Measurements from ENCODE around the gene JAKMIP2. TPM values are rescaled to one million over a fixed set of nuclear protein-coding genes. Genes with fewer than 3 reads are reported as not detected.

The JAKMIP2 gene
- total RNA-seq, 1 experiment from 2014 or later: 10.9 TPM

DNA sequence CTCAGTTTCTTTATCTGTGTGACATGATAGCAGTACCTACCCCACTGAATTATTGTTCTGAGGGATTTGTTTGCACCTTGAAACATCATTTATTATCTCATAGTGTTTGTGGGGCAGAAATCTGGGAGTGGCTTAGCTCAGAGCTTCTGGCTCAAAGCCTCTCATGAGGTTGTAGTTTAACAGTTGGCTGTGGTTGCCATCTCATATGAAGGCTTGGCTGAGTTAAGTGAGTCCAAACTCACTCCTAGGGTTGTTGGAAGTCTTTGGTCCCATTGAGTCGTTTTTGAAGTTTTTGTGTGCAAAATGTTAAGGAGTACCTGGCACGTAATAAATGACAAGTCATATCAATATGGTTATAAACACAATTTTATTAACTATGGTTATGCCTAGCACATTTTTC is 3.6 kb upstream of the JAKMIP2 start:
- H3K9me3 Mint-ChIP-seq: no peaks in the 10 kb centered on the region

More for the DNA sequence above, 3.6 kb upstream of the JAKMIP2 start:
- ChIA-PET CTCF (interaction anchor here (0.6 to 1.3 kb wide), 2 partner anchors 96 to 148 kb away, joined by 3 read pairs; no protein-coding TSS in a partner anchor), POLR2A (no interaction called here)
- H3K27ac Mint-ChIP-seq: no peak overlapping the region
- DNase-seq (ENCODE audit: low spot score) (no peak), ATAC-seq (no peak)
- H3K27me3 Mint-ChIP-seq (ENCODE audit: low read depth): no peaks in the 10 kb centered on the region
- H3K4me3 Mint-ChIP-seq: no peak overlapping the region
- TF ChIP-seq SMAD4 (CRISPR knock-in tag; IDR thresholded peaks at IDR 0.05): no peak
- TF ChIP-seq ESRRA (CRISPR knock-in tag; IDR thresholded peaks at IDR 0.05; ENCODE audit: borderline replicate concordance): no peak
- no peak for TF ChIP-seq SP1 (CRISPR knock-in tag; conservative IDR thresholded peaks at IDR 0.05)
- no peak for TF ChIP-seq FOXK1 (CRISPR knock-in tag; IDR thresholded peaks at IDR 0.05)
- TF ChIP-seq, protein P1, sequence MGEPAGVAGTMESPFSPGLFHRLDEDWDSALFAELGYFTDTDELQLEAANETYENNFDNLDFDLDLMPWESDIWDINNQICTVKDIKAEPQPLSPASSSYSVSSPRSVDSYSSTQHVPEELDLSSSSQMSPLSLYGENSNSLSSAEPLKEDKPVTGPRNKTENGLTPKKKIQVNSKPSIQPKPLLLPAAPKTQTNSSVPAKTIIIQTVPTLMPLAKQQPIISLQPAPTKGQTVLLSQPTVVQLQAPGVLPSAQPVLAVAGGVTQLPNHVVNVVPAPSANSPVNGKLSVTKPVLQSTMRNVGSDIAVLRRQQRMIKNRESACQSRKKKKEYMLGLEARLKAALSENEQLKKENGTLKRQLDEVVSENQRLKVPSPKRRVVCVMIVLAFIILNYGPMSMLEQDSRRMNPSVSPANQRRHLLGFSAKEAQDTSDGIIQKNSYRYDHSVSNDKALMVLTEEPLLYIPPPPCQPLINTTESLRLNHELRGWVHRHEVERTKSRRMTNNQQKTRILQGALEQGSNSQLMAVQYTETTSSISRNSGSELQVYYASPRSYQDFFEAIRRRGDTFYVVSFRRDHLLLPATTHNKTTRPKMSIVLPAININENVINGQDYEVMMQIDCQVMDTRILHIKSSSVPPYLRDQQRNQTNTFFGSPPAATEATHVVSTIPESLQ (CRISPR knock-in tag; IDR thresholded peaks at IDR 0.05): no peak
- TF ChIP-seq, protein P2, sequence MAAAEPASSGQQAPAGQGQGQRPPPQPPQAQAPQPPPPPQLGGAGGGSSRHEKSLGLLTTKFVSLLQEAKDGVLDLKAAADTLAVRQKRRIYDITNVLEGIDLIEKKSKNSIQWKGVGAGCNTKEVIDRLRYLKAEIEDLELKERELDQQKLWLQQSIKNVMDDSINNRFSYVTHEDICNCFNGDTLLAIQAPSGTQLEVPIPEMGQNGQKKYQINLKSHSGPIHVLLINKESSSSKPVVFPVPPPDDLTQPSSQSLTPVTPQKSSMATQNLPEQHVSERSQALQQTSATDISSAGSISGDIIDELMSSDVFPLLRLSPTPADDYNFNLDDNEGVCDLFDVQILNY (CRISPR knock-in tag; IDR thresholded peaks at IDR 0.05): no peak
- TF ChIP-seq, protein P3, sequence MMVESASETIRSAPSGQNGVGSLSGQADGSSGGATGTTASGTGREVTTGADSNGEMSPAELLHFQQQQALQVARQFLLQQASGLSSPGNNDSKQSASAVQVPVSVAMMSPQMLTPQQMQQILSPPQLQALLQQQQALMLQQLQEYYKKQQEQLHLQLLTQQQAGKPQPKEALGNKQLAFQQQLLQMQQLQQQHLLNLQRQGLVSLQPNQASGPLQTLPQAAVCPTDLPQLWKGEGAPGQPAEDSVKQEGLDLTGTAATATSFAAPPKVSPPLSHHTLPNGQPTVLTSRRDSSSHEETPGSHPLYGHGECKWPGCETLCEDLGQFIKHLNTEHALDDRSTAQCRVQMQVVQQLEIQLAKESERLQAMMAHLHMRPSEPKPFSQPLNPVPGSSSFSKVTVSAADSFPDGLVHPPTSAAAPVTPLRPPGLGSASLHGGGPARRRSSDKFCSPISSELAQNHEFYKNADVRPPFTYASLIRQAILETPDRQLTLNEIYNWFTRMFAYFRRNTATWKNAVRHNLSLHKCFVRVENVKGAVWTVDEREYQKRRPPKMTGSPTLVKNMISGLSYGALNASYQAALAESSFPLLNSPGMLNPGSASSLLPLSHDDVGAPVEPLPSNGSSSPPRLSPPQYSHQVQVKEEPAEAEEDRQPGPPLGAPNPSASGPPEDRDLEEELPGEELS (CRISPR knock-in tag; IDR thresholded peaks at IDR 0.05): no peak
- no peak for TF ChIP-seq CTCF (IDR thresholded peaks at IDR 0.05)
- TF ChIP-seq PRRX2 (CRISPR knock-in tag; IDR thresholded peaks at IDR 0.05): no peak
- TF ChIP-seq IRF2 (CRISPR knock-in tag; IDR thresholded peaks at IDR 0.05; ENCODE audit: borderline replicate concordance, low read depth): no peak
- TF ChIP-seq USF1 (CRISPR knock-in tag; IDR thresholded peaks at IDR 0.05): no peak
- TF ChIP-seq NR3C1 (CRISPR knock-in tag; conservative IDR thresholded peaks at IDR 0.05; ENCODE audit: low read depth): no peak
- TF ChIP-seq, protein P4, sequence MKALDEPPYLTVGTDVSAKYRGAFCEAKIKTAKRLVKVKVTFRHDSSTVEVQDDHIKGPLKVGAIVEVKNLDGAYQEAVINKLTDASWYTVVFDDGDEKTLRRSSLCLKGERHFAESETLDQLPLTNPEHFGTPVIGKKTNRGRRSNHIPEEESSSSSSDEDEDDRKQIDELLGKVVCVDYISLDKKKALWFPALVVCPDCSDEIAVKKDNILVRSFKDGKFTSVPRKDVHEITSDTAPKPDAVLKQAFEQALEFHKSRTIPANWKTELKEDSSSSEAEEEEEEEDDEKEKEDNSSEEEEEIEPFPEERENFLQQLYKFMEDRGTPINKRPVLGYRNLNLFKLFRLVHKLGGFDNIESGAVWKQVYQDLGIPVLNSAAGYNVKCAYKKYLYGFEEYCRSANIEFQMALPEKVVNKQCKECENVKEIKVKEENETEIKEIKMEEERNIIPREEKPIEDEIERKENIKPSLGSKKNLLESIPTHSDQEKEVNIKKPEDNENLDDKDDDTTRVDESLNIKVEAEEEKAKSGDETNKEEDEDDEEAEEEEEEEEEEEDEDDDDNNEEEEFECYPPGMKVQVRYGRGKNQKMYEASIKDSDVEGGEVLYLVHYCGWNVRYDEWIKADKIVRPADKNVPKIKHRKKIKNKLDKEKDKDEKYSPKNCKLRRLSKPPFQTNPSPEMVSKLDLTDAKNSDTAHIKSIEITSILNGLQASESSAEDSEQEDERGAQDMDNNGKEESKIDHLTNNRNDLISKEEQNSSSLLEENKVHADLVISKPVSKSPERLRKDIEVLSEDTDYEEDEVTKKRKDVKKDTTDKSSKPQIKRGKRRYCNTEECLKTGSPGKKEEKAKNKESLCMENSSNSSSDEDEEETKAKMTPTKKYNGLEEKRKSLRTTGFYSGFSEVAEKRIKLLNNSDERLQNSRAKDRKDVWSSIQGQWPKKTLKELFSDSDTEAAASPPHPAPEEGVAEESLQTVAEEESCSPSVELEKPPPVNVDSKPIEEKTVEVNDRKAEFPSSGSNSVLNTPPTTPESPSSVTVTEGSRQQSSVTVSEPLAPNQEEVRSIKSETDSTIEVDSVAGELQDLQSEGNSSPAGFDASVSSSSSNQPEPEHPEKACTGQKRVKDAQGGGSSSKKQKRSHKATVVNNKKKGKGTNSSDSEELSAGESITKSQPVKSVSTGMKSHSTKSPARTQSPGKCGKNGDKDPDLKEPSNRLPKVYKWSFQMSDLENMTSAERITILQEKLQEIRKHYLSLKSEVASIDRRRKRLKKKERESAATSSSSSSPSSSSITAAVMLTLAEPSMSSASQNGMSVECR (CRISPR knock-in tag; IDR thresholded peaks at IDR 0.05; ENCODE audit: borderline replicate concordance): no peak
- no peak for TF ChIP-seq ZNF512 (CRISPR knock-in tag; IDR thresholded peaks at IDR 0.05; ENCODE audit: borderline replicate concordance)
- TF ChIP-seq TCF7 (CRISPR knock-in tag; IDR thresholded peaks at IDR 0.05; ENCODE audit: low read depth): no peak
- H3K36me3 Mint-ChIP-seq: no peaks in the 10 kb centered on the region
- peaks cover 16% of the 10 kb centered on the region for H3K4me1 Mint-ChIP-seq
